ENCODE data around the gene TBC1D16. TPM values are rescaled to one million over a fixed set of nuclear protein-coding genes. Genes with fewer than 3 reads are reported as not detected.
A peak's percentile ranks its signal among the peaks of the same experiment; 100 is the strongest.

TBC1D16 gene
- total and polyA plus RNA-seq, 5 donors, result 9.9 to 27.8 (median 21.0) TPM

GRCh38 chr17:79942591-79943346 is 92.9 kb downstream of the TBC1D16 start:
- Histone ChIP-seq H3K27ac (ENCODE audit: low read length) (no peak overlapping the region), H3K27me3 (ENCODE audit: control insufficient read depth, insufficient read depth) (no peaks in the 10 kb centered on the region), H3K9me3 (ENCODE audit: control insufficient read depth, low read length) (no peaks in the 10 kb centered on the region), H3K4me3 (ENCODE audit: low read length) (no peak overlapping the region), H3K4me1 (ENCODE audit: control insufficient read depth, insufficient read depth, low read length) (no peaks in the 10 kb centered on the region)
- intact Hi-C loops (cut with DNase I), result no loop called here
- peak; percentile 27 to 77 (median 65) for DNase-seq
- 61% methylated on average over 35 of the region's 35 CpGs for WGBS
- peak in 1 of 2 donors; percentile 53 for ATAC-seq

DNA sequence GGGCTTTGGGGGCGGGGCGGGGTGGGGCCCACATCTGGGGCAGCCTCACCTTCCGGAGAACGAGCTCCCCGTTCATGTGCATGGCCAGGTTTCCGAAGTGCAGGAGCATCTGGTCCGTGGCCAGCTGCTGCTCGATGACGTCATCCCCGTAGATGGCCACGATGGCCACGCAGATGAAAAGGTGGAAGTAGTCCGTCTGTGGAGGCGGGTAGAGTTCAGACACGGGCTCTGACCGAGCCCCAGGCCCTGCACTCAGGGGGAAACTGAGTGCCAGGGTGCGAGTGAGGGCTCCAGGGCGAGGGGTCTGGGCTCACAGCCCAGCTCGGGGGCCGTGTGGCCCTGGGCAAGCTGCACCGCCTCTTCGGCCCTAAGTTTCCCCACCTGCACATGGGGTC is 93.7 kb downstream of the TBC1D16 start:
- no peak for ATAC-seq
- H3K4me3 ChIP-seq (ENCODE audit: low read length), result no peak overlapping the region
- peak in 2 of 3 donors; percentile 16 to 48 for DNase-seq
- no peaks in the 10 kb centered on the region for H3K4me1 ChIP-seq (ENCODE audit: control insufficient read depth, insufficient read depth, low read length)
- 88% methylated on average over 22 of the region's 22 CpGs for WGBS
- H3K9me3 ChIP-seq (ENCODE audit: control insufficient read depth, low read length), result no peaks in the 10 kb centered on the region
- intact Hi-C loops (cut with DNase I), result no loop called here
- no peaks in the 10 kb centered on the region for H3K27me3 ChIP-seq (ENCODE audit: control insufficient read depth, insufficient read depth)
- no peak overlapping the region for H3K27ac ChIP-seq (ENCODE audit: low read length)

- intact Hi-C loops (cut with DNase I), result no loop called here
- 92% methylated on average over 28 of the region's 28 CpGs for WGBS
- DNase-seq (peak in 2 of 3 donors; percentile 11 to 56), ATAC-seq (no peak)
- H3K4me3 ChIP-seq (ENCODE audit: low read length), result no peak overlapping the region
- no peak overlapping the region for H3K27ac ChIP-seq (ENCODE audit: low read length)
- H3K4me1 ChIP-seq (ENCODE audit: control insufficient read depth, insufficient read depth, low read length), result no peaks in the 10 kb centered on the region
- H3K27me3 ChIP-seq (ENCODE audit: control insufficient read depth, insufficient read depth), result no peaks in the 10 kb centered on the region
- H3K9me3 ChIP-seq (ENCODE audit: control insufficient read depth, low read length), result no peaks in the 10 kb centered on the region
Observed at GRCh38 chr17:79941088-79942010, 94.3 kb downstream of the TBC1D16 start.

- no peak overlapping the region for H3K4me3 ChIP-seq (ENCODE audit: low read length)
- H3K27me3 ChIP-seq (ENCODE audit: control insufficient read depth, insufficient read depth), result no peaks in the 10 kb centered on the region
- intact Hi-C loops (cut with DNase I), result no loop called here
- H3K27ac ChIP-seq (ENCODE audit: low read length), result no peak overlapping the region
- H3K9me3 ChIP-seq (ENCODE audit: control insufficient read depth, low read length), result no peaks in the 10 kb centered on the region
- DNase-seq (peak; percentile 12 to 60 (median 55)), ATAC-seq (no peak)
- H3K4me1 ChIP-seq (ENCODE audit: control insufficient read depth, insufficient read depth, low read length), result no peaks in the 10 kb centered on the region
- 92% methylated on average over 31 of the region's 31 CpGs for WGBS
Observed at GRCh38 chr17:79940459-79941087, 95.1 kb downstream of the TBC1D16 start.

DNA sequence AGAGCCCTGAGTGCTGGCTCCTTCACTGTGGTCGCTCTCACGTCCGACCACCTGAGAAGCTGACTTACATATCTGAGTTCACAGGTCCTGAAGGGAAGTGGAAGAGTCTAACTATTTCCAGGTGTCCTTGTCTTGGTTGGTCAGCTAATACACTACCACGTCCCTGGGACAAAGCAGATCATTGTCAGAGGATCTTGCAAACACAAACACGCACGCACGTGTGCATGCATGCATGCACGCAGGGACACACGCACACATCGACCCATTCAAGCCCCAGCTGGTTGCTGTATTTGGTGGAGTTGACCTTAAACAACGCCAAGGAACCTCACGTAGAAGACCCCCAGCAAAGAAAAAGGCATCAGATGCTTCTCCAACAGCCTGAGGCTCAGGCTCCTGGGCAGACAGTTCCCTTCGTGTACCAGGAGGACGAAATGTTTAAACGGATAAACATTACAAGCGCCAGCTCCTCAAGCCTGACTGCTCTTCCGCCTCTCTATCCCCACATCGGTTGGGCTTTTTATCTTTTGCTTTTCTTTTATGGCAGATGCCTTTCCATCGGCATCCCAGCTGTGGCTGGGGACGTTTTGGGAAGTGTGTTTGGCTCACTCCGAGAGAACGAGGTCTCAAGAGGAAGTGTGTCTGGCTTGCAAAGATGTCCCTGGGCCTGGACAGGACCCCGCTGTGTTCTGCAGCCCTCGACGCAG is 95.8 kb downstream of the TBC1D16 start:
- Histone ChIP-seq H3K27me3 (ENCODE audit: control insufficient read depth, insufficient read depth) (no peaks in the 10 kb centered on the region), H3K27ac (ENCODE audit: low read length) (no peak overlapping the region), H3K4me3 (ENCODE audit: low read length) (no peak overlapping the region), H3K9me3 (ENCODE audit: control insufficient read depth, low read length) (no peaks in the 10 kb centered on the region), H3K4me1 (ENCODE audit: control insufficient read depth, insufficient read depth, low read length) (no peaks in the 10 kb centered on the region)
- DNase-seq (peak in 1 of 3 donors; percentile 36), ATAC-seq (no peak)
- WGBS, result 81% methylated on average over 25 of the region's 25 CpGs
- intact Hi-C loops (cut with DNase I), result no loop called here

DNA sequence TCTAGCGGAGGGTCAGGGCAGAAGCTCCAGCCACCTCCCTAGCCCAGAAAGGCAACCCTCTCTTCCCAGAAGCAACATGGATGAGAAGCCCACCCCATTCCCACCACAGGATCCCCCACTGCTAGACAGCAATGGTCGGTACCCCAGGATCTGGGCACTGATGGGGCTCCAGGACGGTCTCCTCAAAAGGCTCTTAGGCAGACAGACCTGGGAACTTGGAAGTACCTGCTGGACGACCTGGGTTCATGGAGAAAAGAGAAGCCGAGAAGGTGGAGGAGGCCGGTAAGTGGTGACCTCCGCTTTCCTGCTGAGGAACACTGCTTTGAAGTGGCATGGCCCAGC is 96.6 kb downstream of the TBC1D16 start:
- WGBS, result 96% methylated on average over 7 of the region's 7 CpGs
- Histone ChIP-seq H3K27ac (ENCODE audit: low read length) (no peak overlapping the region), H3K4me3 (ENCODE audit: low read length) (no peak overlapping the region), H3K4me1 (ENCODE audit: control insufficient read depth, insufficient read depth, low read length) (no peaks in the 10 kb centered on the region), H3K27me3 (ENCODE audit: control insufficient read depth, insufficient read depth) (no peaks in the 10 kb centered on the region), H3K9me3 (ENCODE audit: control insufficient read depth, low read length) (no peaks in the 10 kb centered on the region)
- DNase-seq (peak in 2 of 3 donors; percentile 7), ATAC-seq (no peak)
- intact Hi-C loops (cut with DNase I), result no loop called here

DNA sequence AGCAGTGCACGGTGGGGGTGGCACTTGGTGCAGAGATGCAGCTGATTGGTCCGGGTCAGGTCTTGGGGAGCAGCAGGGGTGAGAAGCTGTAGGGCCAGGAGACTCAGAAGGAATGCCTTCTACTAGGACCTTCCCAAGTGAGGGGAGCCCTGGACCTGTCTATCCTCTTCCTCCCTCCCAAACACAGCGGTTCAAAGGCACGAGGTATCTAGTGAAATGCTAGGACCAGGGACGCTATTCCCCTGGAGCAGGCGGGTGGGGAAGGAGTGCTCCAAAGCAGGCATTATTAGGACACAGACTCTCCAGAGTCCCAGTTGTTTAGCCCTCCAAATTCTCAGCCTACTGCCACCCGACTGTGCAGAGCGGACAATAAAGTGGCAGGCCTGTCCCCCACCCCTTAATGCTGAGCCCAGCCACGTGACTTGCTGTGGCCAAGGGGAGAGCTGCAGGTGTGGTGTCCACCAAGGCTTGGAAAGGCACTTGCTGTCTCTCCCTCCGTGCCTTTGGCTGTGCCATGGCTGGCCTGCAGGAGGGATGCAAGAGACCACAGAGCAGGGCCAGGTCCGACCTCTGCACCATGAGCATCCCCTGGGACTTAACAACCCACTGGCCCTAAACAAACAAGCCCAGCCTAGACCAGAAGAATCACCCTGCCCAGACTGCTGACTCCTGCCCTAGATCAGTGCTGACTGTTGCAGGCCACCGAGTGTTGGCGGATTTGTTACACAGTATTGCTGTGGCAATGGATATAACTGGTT is 97.2 kb downstream of the TBC1D16 start:
- ATAC-seq (no peak), DNase-seq (peak in 2 of 3 donors; percentile 7 to 28)
- H3K9me3 ChIP-seq (ENCODE audit: control insufficient read depth, low read length), result no peaks in the 10 kb centered on the region
- intact Hi-C loops (cut with DNase I), result no loop called here
- WGBS, result 86% methylated on average over 13 of the region's 13 CpGs
- H3K27ac ChIP-seq (ENCODE audit: low read length), result no peak overlapping the region
- H3K4me3 ChIP-seq (ENCODE audit: low read length), result no peak overlapping the region
- no peaks in the 10 kb centered on the region for H3K27me3 ChIP-seq (ENCODE audit: control insufficient read depth, insufficient read depth)
- no peaks in the 10 kb centered on the region for H3K4me1 ChIP-seq (ENCODE audit: control insufficient read depth, insufficient read depth, low read length)

DNA sequence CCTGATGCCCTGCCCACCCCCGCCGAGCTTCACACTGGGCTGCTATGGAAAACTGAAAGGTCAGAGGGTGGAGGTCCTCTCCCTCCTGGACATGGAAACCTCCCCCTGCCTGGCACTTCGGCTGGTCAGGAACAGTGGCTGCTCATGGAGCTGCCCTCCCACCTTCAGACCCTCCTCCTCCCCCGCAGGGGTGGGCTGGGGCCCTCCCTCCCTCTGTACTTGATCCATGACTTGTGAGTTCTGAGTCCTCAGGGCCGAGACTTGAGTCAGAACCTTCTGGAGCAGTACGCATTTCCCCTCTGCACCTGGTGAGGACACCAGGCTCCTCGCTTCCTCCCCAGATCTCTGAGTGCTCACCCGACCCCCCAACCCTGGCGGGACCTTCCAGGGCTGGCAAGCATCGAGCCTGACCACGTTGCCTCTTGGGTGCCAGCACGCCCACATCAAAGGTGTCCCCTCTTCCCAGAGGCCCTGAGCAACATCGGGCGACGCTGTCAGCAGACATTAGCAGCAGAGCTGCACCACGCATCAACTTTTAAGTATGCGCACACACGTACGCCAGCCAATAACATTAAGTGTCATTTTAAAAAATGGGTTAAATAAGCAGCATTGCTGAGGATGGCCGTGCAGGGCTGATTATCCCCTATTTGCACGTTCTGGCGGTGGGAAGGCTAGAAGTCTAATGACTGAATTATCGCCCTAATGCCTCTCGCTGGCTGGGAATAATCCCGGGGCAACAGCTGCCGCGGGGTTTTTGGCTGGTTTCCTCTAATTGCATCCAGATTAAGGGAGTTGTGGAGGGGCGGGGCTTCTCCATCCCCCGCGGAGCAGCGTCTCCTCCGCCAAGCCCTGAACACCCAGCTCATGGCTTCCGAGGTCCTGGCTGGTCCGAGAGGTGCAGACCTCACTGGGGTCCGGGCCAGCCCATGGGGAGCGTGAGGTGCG is 98.0 kb downstream of the TBC1D16 start:
- 66% methylated on average over 37 of the region's 37 CpGs for WGBS
- DNase-seq, result peak; percentile 6 to 67 (median 46)
- Histone ChIP-seq H3K4me1 (ENCODE audit: control insufficient read depth, insufficient read depth, low read length) (no peaks in the 10 kb centered on the region), H3K4me3 (ENCODE audit: low read length) (no peak overlapping the region), H3K9me3 (ENCODE audit: control insufficient read depth, low read length) (no peaks in the 10 kb centered on the region), H3K27ac (ENCODE audit: low read length) (no peak overlapping the region), H3K27me3 (ENCODE audit: control insufficient read depth, insufficient read depth) (no peaks in the 10 kb centered on the region)
- ATAC-seq, result no peak
- intact Hi-C loops (cut with DNase I), result no loop called here

- ATAC-seq, result no peak
- no peaks in the 10 kb centered on the region for H3K9me3 ChIP-seq (ENCODE audit: control insufficient read depth, low read length)
- 46% methylated on average over 16 of the region's 16 CpGs for WGBS
- DNase-seq, result peak in 2 of 3 donors; percentile 55 to 59
- intact Hi-C loops (cut with DNase I), result no loop called here
- no peaks in the 10 kb centered on the region for H3K4me1 ChIP-seq (ENCODE audit: control insufficient read depth, insufficient read depth, low read length)
- H3K4me3 ChIP-seq (ENCODE audit: low read length), result no peak overlapping the region
- no peak overlapping the region for H3K27ac ChIP-seq (ENCODE audit: low read length)
- H3K27me3 ChIP-seq (ENCODE audit: control insufficient read depth, insufficient read depth), result no peaks in the 10 kb centered on the region
Observed at GRCh38 chr17:79936641-79937381, 98.9 kb downstream of the TBC1D16 start.
